SK-N-MC (cell line): ENCODE results near the gene FOXO1.

ENCODE experiments used
- EZH2 ChIP-seq: fragments of 200-600 bp; sonication (generic); IDR thresholded peaks from one replicate; pipeline ENCODE4 v1.6.1; 2017; ENCODE audit warnings: antibody characterized with exemption
- FOXP2 ChIP-seq: optimal IDR thresholded peaks from 2 replicates; pipeline ENCODE3; 2011; ENCODE audit warnings: mild to moderate bottlenecking, moderate library complexity; ENCODE audit not compliant: insufficient read depth; ENCODE audit errors: extremely low read length, control extremely low read depth
- POLR2AphosphoS5 ChIP-seq: IDR thresholded peaks from 2 replicates; pipeline ENCODE4 v1.6.1; 2012; ENCODE audit warnings: mild to moderate bottlenecking, low read depth, low read length, borderline replicate concordance

- TF ChIP-seq POLR2AphosphoS5: no peak
- TF ChIP-seq EZH2: no peak
- TF ChIP-seq FOXP2: no peak
Measured at GRCh38 chr13:40527914-40528313, 138.5 kb downstream of the FOXO1 start.
